ENCODE measurements around the gene BGN.

DNA sequence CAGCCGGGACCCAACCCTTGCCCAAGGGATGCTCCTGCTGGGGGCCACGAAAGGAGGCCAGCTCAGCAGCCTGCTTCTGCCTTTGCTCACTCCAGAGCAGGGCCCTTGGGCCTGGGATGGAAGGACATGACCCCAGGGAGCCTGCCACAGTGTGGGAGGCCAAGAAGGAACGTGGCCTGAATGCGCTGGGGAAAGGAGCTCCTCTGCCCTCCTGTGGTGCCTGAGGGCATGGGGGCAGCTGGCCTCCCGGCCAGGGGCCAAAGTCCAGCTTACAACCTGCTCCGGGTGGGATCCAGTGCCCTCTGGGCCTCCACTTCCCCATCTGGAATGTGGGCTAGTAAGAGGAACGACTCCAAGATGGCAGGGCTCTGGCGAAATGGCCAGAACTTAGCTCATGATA, 20.7 kb downstream of the BGN start:
- TF ChIP-seq, protein P1, sequence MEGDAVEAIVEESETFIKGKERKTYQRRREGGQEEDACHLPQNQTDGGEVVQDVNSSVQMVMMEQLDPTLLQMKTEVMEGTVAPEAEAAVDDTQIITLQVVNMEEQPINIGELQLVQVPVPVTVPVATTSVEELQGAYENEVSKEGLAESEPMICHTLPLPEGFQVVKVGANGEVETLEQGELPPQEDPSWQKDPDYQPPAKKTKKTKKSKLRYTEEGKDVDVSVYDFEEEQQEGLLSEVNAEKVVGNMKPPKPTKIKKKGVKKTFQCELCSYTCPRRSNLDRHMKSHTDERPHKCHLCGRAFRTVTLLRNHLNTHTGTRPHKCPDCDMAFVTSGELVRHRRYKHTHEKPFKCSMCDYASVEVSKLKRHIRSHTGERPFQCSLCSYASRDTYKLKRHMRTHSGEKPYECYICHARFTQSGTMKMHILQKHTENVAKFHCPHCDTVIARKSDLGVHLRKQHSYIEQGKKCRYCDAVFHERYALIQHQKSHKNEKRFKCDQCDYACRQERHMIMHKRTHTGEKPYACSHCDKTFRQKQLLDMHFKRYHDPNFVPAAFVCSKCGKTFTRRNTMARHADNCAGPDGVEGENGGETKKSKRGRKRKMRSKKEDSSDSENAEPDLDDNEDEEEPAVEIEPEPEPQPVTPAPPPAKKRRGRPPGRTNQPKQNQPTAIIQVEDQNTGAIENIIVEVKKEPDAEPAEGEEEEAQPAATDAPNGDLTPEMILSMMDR (IDR thresholded peaks at IDR 0.05) = no peak
- TF ChIP-seq POLR2A (IDR thresholded peaks at IDR 0.05) = no peak
- TF ChIP-seq POLR2AphosphoS5 (IDR thresholded peaks at IDR 0.05) = no peak

Data from stomach (tissue), 4 donors.